Measurements from ENCODE around the gene CCL7. TPM values are rescaled to one million over a fixed set of nuclear protein-coding genes. Genes with fewer than 3 reads are reported as not detected.

Gene CCL7
- total RNA-seq, 1 experiment from 2014 or later, result 0.31 TPM

- no peaks in the 10 kb centered on the region for H3K27me3 ChIP-seq (ENCODE audit: control insufficient read depth, insufficient read depth, low read length)
- H3K4me3 ChIP-seq (ENCODE audit: low read depth in 2 of 2, low read length in 2 of 2), result no peak within 1 kb of the TSS
- ChIA-PET CTCF (no interaction called here), POLR2A (no interaction called here)
- in situ Hi-C loops (cut with HindIII; ENCODE audit: low pct_unique_long_range_greater_than_20kb, low sequenced_read_pairs), result no loop called here
- no peaks in the 10 kb centered on the region for H3K36me3 ChIP-seq (ENCODE audit: control insufficient read depth, insufficient read depth, low read length)
- ATAC-seq, result no peak
- intact Hi-C loops (cut with micrococcal nuclease; ENCODE audit: unreplicated experiment), result no loop called here
- TF ChIP-seq TCF7L2 (IDR thresholded peaks at IDR 0.05; ENCODE audit: low read depth, low read length) (no peak), POLR2AphosphoS5 (IDR thresholded peaks at IDR 0.05; ENCODE audit: low read depth, low read length) (no peak), SIN3A (IDR thresholded peaks at IDR 0.05; ENCODE audit: borderline replicate concordance, insufficient read depth, low read depth, low read length) (no peak)
- TF ChIP-seq, protein P1, sequence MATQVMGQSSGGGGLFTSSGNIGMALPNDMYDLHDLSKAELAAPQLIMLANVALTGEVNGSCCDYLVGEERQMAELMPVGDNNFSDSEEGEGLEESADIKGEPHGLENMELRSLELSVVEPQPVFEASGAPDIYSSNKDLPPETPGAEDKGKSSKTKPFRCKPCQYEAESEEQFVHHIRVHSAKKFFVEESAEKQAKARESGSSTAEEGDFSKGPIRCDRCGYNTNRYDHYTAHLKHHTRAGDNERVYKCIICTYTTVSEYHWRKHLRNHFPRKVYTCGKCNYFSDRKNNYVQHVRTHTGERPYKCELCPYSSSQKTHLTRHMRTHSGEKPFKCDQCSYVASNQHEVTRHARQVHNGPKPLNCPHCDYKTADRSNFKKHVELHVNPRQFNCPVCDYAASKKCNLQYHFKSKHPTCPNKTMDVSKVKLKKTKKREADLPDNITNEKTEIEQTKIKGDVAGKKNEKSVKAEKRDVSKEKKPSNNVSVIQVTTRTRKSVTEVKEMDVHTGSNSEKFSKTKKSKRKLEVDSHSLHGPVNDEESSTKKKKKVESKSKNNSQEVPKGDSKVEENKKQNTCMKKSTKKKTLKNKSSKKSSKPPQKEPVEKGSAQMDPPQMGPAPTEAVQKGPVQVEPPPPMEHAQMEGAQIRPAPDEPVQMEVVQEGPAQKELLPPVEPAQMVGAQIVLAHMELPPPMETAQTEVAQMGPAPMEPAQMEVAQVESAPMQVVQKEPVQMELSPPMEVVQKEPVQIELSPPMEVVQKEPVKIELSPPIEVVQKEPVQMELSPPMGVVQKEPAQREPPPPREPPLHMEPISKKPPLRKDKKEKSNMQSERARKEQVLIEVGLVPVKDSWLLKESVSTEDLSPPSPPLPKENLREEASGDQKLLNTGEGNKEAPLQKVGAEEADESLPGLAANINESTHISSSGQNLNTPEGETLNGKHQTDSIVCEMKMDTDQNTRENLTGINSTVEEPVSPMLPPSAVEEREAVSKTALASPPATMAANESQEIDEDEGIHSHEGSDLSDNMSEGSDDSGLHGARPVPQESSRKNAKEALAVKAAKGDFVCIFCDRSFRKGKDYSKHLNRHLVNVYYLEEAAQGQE (IDR thresholded peaks at IDR 0.05; ENCODE audit: insufficient read depth in 1 of 2, low read depth in 2 of 2, low read length in 1 of 2), result no peak
- TF ChIP-seq, protein P2, sequence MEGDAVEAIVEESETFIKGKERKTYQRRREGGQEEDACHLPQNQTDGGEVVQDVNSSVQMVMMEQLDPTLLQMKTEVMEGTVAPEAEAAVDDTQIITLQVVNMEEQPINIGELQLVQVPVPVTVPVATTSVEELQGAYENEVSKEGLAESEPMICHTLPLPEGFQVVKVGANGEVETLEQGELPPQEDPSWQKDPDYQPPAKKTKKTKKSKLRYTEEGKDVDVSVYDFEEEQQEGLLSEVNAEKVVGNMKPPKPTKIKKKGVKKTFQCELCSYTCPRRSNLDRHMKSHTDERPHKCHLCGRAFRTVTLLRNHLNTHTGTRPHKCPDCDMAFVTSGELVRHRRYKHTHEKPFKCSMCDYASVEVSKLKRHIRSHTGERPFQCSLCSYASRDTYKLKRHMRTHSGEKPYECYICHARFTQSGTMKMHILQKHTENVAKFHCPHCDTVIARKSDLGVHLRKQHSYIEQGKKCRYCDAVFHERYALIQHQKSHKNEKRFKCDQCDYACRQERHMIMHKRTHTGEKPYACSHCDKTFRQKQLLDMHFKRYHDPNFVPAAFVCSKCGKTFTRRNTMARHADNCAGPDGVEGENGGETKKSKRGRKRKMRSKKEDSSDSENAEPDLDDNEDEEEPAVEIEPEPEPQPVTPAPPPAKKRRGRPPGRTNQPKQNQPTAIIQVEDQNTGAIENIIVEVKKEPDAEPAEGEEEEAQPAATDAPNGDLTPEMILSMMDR (IDR thresholded peaks at IDR 0.05), result no peak
- no peaks in the 10 kb centered on the region for H3K4me1 ChIP-seq (ENCODE audit: control insufficient read depth, insufficient read depth, low read length)
- BruUV-seq (replicated peaks), result no TSS peak
- H3K27ac ChIP-seq (ENCODE audit: low read length), result no peak within 1 kb of the TSS
- H3K9me3 ChIP-seq (ENCODE audit: control insufficient read depth, insufficient read depth, low read depth, low read length), result no peaks in the 10 kb centered on the region
- DNase-seq (ENCODE audit: low read depth, low spot score), result no peak
Measured at GRCh38 chr17:34285286-34285792, 15.3 kb downstream of the CCL7 start, which contains the start of gene CCL11. Gene CCL11, plus strand, starts transcription at chr17:34285742. Its CDS starts 67 bp downstream, at chr17:34285809.

DNA sequence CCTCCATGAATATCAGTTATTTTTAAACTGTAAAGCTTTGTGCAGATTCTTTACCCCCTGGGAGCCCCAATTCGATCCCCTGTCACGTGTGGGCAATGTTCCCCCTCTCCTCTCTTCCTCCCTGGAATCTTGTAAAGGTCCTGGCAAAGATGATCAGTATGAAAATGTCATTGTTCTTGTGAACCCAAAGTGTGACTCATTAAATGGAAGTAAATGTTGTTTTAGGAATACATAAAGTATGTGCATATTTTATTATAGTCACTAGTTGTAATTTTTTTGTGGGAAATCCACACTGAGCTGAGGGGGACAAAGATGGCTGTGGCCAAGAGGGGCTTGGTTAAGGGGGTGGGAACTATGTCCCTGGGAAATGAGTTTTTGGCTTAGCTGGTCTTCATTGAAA, 17.9 kb downstream of the CCL7 start:
- BruUV-seq (replicated peaks), result no TSS peak
- no peaks in the 10 kb centered on the region for H3K4me1 ChIP-seq (ENCODE audit: control insufficient read depth, insufficient read depth, low read length)
- TF ChIP-seq SIN3A (IDR thresholded peaks at IDR 0.05; ENCODE audit: borderline replicate concordance, insufficient read depth, low read depth, low read length) (no peak), TCF7L2 (IDR thresholded peaks at IDR 0.05; ENCODE audit: low read depth, low read length) (no peak), POLR2AphosphoS5 (IDR thresholded peaks at IDR 0.05; ENCODE audit: low read depth, low read length) (no peak)
- TF ChIP-seq, protein P1 (IDR thresholded peaks at IDR 0.05; ENCODE audit: insufficient read depth in 1 of 2, low read depth in 2 of 2, low read length in 1 of 2), result no peak
- TF ChIP-seq, protein P2 (IDR thresholded peaks at IDR 0.05), result no peak
- no peaks in the 10 kb centered on the region for H3K27me3 ChIP-seq (ENCODE audit: control insufficient read depth, insufficient read depth, low read length)
- in situ Hi-C loops (cut with HindIII; ENCODE audit: low pct_unique_long_range_greater_than_20kb, low sequenced_read_pairs), result no loop called here
- CTCF ChIA-PET, result no interaction called here
- no peak overlapping the region for H3K4me3 ChIP-seq (ENCODE audit: low read depth in 2 of 2, low read length in 2 of 2)
- no peaks in the 10 kb centered on the region for H3K36me3 ChIP-seq (ENCODE audit: control insufficient read depth, insufficient read depth, low read length)
- intact Hi-C loops (cut with micrococcal nuclease; ENCODE audit: unreplicated experiment), result no loop called here
- no peak for ATAC-seq
- DNase-seq (ENCODE audit: low read depth, low spot score), result no peak
- no peaks in the 10 kb centered on the region for H3K9me3 ChIP-seq (ENCODE audit: control insufficient read depth, insufficient read depth, low read depth, low read length)
- POLR2A ChIA-PET, result no interaction called here
- H3K27ac ChIP-seq (ENCODE audit: low read length), result no peak overlapping the region
